Body of pancreas (tissue), 4 donors: Measurements from ENCODE around the gene ABCB11. TPM values are rescaled to one million over a fixed set of nuclear protein-coding genes. Genes with fewer than 3 reads are reported as not detected.

ENCODE experiments used
- ATAC-seq: fragments of 150-250 bp; one replicate; pipeline ENCODE4 v1.9.1; 2016
- DNase-seq, 4 donors: peaks; one replicate each; pipeline ENCODE4 v3.0.0-alpha.2; 2019
- H3K27ac ChIP-seq, 4 donors: fragments of 200-600 bp; sonication (generic); 1 replicate in 3 of 4; 2 replicates in 1 of 4; pipeline versions ENCODE4 v1.5.1 to v1.6.1; 2016 to 2019; ENCODE audit warnings: mild to moderate bottlenecking in 1 of 4, mixed read lengths in 1 of 4, moderate library complexity in 1 of 4
- H3K27me3 ChIP-seq, 2 donors: fragments of 200-600 bp; sonication (generic); one replicate each; pipeline ENCODE4 v1.6.0; 2016; ENCODE audit warnings: mild to moderate bottlenecking in 1 of 2
- H3K36me3 ChIP-seq, 2 donors: fragments of 200-600 bp; sonication (generic); replicated peaks in 1 of 2; 2 replicates each; pipeline ENCODE4 v1.5.1; 2016; ENCODE audit warnings: low read depth in 2 of 2; ENCODE audit not compliant: insufficient read depth in 1 of 2
- H3K4me1 ChIP-seq: fragments of 200-600 bp; sonication (generic); one replicate; pipeline ENCODE4 v1.6.0; 2016
- H3K4me3 ChIP-seq, 2 donors: fragments of 200-600 bp; sonication (generic); 1 replicate in 1 of 2; 2 replicates in 1 of 2; pipeline ENCODE4 v1.5.1; 2016 to 2019
- H3K9me3 ChIP-seq, 3 donors: fragments of 200-600 bp; sonication (generic); 1 replicate in 2 of 3; 2 replicates in 1 of 3; pipeline ENCODE4 v1.5.1; 2016
- CTCF ChIP-seq, 7 experiments: fragments of 450-650 bp in 4 of 7; fragments of 200-600 bp in 3 of 7; sonication (generic) in 3 of 7; IDR thresholded peaks; one replicate each; pipeline ENCODE4 v1.5.1; 2016 to 2019; ENCODE audit warnings: antibody characterized with exemption in 7 of 7
- POLR2A ChIP-seq, 3 donors: fragments of 450-650 bp; IDR thresholded peaks; one replicate each; pipeline ENCODE4 v1.6.1; 2016; ENCODE audit warnings: antibody characterized with exemption in 3 of 3, mild to moderate bottlenecking in 2 of 3
- WGBS, 2 donors: methylation state at CpG; one replicate each; pipeline ENCODE4 v1.1.5; 2017; 5-methylcytosine and 5-hydroxymethylcytosine counted together
- intact Hi-C: fragments of 100-400 bp; cut with DNase I; formaldehyde crosslinking; loops from one replicate; pipeline ENCODE4 v1.15.1; 2023
- total RNA-seq, 2 donors: library from RNA; depleted of rRNA; stranded (reverse); fragments of >200 nt; gene quantifications; one replicate each; pipeline ENCODE4 v1.1.0, GENCODE V29; 2016

Gene ABCB11
- total RNA-seq, 2 donors from 2014 or later, result 0.33 TPM; not detected in 1

DNA sequence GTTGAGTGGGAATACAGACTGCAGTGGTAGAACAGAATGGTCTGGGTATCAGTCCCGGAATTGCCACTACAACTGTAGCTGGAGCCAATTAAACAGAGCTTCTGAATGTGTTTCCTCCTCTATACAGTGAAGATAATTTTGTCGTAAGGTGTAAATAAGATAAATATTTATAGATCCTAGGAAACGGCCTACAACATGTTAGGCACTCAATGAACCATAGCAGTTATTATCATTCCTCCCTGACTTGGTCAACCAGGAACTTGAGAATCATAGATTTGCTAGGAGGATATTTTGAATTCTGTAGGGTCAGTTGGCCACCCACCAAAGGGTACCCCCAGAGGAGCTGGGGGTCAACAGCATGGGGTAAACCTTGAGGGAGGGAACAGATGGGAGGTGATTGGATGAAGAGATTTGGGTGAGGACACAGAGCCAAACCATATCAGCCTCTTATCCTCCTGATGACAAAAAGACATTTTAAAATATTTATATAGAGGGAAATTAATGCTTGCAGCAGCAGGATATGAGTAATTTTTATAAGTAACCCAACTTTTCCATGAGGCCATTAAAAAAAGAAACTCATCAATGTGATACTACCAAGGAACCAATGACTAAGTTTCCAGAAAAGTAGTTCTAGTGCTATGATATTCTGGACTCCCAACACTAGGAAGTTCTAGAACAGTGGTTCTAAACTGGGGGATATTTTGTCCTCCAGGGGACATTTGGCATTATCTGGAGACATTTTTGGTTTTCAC is 42.3 kb upstream of the ABCB11 start:
- DNase-seq (no peak), ATAC-seq (no peak)
- H3K27ac ChIP-seq, result no peak overlapping the region
- no peak for TF ChIP-seq POLR2A (IDR thresholded peaks at IDR 0.05)
- TF ChIP-seq CTCF (IDR thresholded peaks at IDR 0.05), result no peak
- no peak overlapping the region for H3K4me3 ChIP-seq
- H3K27me3 ChIP-seq, result no peaks in the 10 kb centered on the region
- no peaks in the 10 kb centered on the region for H3K36me3 ChIP-seq
- H3K9me3 ChIP-seq, result no peaks in the 10 kb centered on the region
- 62 to 74% methylated on average over 3 of the region's 3 CpGs for WGBS, 2 donors
- no peaks in the 10 kb centered on the region for H3K4me1 ChIP-seq
- intact Hi-C loops, result no loop called here

DNA sequence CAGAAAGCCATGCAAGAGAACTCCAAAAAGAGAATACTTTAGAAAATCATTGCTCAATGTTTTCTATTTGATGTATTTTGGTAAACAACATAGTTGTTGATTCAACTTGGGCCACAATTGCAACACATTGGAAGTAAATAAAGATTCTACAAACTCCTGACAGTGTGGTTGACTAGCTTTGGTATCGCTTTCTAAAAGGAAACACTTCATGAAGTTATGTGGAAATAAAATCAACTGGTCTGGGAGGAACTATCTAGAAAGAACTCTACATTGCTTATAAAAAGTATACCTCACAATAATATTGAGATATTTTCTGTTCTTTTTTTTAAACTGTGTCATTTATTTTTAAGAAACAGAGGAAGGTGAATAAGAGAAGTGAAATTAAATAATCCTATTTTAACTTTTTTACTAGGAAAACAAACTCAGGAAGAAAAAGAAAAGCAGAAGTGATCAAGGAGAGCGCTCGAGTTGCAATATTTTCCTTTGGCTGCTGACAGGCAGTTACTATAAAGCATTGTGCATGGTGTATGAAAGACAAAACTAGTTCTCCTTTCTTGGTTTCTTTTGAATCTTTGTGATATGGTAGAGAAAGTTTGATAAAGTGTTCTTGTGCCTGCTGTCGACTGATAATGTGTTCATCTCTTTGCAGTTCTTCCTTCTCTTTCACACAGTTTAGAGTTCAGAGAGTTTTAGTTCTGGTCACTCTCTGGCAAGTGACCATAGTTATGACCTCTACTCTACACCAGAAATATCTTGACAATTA is 41.2 kb upstream of the ABCB11 start:
- 60 to 73% methylated on average over 4 of the region's 4 CpGs for WGBS, 2 donors
- DNase-seq (peak in 1 of 4 donors; percentile 14), ATAC-seq (no peak)
- no peak for TF ChIP-seq CTCF (IDR thresholded peaks at IDR 0.05)
- TF ChIP-seq POLR2A (IDR thresholded peaks at IDR 0.05), result no peak
- Histone ChIP-seq H3K27ac (no peak overlapping the region), H3K27me3 (no peaks in the 10 kb centered on the region), H3K9me3 (no peaks in the 10 kb centered on the region), H3K36me3 (no peaks in the 10 kb centered on the region), H3K4me1 (no peaks in the 10 kb centered on the region), H3K4me3 (no peak overlapping the region)
- intact Hi-C loops, result no loop called here

DNA sequence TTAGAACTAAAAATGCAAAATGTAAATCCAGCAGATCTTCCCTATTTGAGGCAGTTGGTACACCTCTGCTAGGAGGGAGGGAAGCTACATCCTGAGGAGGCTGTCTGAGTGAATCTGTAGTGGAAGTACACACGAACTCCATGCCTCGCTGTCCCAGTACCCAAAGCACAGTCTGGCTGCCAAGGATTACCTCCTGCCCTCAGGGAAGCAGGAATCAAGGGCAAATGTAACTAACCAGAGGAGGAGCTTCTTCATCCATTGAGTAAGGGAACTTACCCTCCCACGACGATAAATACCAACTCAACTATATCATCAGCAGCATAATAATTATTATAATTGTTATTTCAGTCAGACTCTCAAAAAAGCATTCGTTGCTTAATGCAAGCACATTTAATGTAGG is 40.3 kb upstream of the ABCB11 start:
- intact Hi-C loops, result no loop called here
- WGBS, 2 donors, result 54 to 60% methylated on average over 5 of the region's 5 CpGs
- Histone ChIP-seq H3K4me1 (no peaks in the 10 kb centered on the region), H3K27ac (no peak overlapping the region), H3K9me3 (no peaks in the 10 kb centered on the region), H3K4me3 (no peak overlapping the region), H3K36me3 (no peaks in the 10 kb centered on the region), H3K27me3 (no peaks in the 10 kb centered on the region)
- no peak for DNase-seq
- no peak for TF ChIP-seq CTCF (IDR thresholded peaks at IDR 0.05)
- TF ChIP-seq POLR2A (IDR thresholded peaks at IDR 0.05), result no peak
- ATAC-seq, result no peak

DNA sequence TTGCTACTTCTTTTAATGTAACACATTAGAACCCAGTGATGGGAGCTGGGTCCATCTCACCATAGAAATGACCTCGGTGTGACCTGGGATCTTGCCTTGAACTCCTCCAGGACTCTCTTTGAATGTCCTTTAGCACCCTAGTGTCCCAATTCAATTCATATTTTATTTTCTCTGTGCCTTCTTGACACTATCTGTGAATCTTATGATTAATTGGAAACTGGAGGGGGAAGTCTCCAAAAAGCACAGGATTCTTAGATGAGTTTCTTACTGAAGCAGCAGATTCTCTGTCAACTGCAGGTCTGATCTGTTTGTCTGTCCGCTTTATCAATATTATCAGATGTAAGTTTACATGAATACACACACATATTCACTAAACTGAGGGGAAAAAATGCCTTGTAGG is 38.7 kb upstream of the ABCB11 start:
- whole genome bisulfite sequencing, 2 donors, result 77 to 88% methylated on average over 2 of the region's 2 CpGs
- Histone ChIP-seq H3K27me3 (no peaks in the 10 kb centered on the region), H3K27ac (no peak overlapping the region), H3K9me3 (no peaks in the 10 kb centered on the region), H3K4me3 (no peak overlapping the region), H3K4me1 (no peaks in the 10 kb centered on the region), H3K36me3 (no peaks in the 10 kb centered on the region)
- intact Hi-C loops, result no loop called here
- DNase-seq, result no peak
- no peak for ATAC-seq
- TF ChIP-seq POLR2A (IDR thresholded peaks at IDR 0.05) (no peak), CTCF (IDR thresholded peaks at IDR 0.05) (no peak)
